ENCODE results near the gene PDE8B.

Gene PDE8B

DNA sequence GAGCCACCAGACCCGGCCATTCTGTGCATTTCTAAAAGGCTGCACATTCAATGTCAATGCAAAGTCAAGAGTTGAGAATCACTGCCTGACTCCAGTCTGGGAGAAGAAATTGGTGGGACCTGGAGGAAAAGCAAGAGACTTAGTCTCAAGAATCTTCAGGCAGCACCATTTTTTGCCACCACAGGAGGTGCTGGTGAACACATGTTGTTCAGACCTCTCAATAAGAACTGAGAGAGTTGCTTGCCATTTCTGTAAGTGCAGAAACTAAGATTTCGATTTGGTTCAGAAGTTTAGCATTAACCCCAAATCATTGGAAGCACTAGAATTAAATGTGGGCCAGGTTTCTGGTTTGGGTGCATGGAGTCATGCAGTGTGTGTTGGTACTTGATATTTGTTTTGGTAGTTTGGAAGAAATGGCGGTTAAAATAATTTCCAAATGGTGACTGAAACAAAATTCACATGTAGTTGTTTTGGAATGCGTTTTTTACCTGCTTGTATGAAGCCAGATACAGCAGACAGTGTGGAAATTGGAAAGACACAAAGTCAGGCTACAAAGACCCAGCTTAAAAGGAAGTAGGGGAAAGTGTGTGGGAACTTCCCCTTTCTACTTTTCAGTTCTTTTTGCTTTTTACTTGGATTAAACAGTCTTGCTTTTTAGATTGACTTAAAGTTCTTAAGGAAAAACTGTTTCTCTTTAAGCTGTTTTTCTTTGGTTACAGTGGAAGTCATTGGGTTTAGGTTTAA lies 20.4 kb downstream of the PDE8B start:
- Histone ChIP-seq H2AFZ (ENCODE audit: low read length) (no peak overlapping the region), H3K9me2 (replicated peaks; ENCODE audit: insufficient read depth, low read length) (no peaks in the 10 kb centered on the region), H3K4me2 (ENCODE audit: low read depth, low read length) (no peak overlapping the region), H3K4me3 (ENCODE audit: low read length) (no peak overlapping the region), H3K27ac (ENCODE audit: low read length) (no peak overlapping the region), H4K20me1 (ENCODE audit: insufficient read depth, low read length) (no peaks in the 10 kb centered on the region), H3K36me3 (replicated peaks; ENCODE audit: insufficient read depth, low read length) (no peaks in the 10 kb centered on the region), H3K27me3 (replicated peaks; ENCODE audit: insufficient read depth, low read length) (no peaks in the 10 kb centered on the region), H3F3A (ENCODE audit: insufficient read depth, low read length) (no peaks in the 10 kb centered on the region), H3K9me3 (replicated peaks; ENCODE audit: insufficient read depth, low read length) (no peaks in the 10 kb centered on the region), H3K4me1 (ENCODE audit: low read length) (no peaks in the 10 kb centered on the region), H3K79me2 (ENCODE audit: low read length) (no peaks in the 10 kb centered on the region), H3K9ac (ENCODE audit: low read length) (no peak overlapping the region)
- DNase-seq: no peak
- TF ChIP-seq EZH2 (optimal IDR thresholded peaks at IDR 0.05; ENCODE audit: low read depth, low read length): no peak
- no peak; the same call in 1 of the 2 replicates for TF ChIP-seq CTCF (IDR thresholded peaks at IDR 0.05; ENCODE audit: low read length)
- no peak for TF ChIP-seq EZH2phosphoT487 (IDR thresholded peaks at IDR 0.05; ENCODE audit: low read length)

DNA sequence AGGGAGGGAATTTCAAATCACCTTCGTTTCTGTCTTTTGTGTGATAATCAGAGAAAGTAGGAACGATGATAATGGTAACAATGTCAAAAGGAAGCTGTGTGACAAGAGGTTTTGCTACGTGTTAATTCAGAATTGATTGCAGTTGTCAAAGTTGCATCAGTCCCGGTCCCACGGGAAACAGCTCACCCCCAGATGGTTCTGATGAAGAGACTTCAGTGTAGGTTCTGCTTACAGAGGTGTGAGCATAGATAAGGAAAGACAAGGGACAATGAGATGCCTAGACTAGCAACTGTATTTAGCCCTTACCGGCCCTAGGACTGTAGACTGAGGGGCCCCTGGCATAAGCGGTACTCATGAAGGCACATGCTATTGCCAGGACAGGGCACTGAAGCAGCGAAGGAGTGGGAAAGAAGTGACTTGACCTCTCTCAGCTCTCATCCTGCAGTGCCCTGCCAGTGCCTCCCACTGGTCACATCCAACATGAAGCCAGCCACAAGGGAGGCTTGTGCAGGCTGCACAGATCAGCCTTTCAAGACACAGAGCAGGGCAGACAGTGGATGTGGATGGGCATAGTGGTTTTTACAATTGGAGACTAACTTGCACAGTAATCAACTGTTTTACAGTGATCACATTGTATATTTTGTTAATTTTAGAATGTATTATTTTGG lies 21.1 kb downstream of the PDE8B start:
- no peak overlapping the region for H3K4me2 ChIP-seq (ENCODE audit: low read depth, low read length)

DNA sequence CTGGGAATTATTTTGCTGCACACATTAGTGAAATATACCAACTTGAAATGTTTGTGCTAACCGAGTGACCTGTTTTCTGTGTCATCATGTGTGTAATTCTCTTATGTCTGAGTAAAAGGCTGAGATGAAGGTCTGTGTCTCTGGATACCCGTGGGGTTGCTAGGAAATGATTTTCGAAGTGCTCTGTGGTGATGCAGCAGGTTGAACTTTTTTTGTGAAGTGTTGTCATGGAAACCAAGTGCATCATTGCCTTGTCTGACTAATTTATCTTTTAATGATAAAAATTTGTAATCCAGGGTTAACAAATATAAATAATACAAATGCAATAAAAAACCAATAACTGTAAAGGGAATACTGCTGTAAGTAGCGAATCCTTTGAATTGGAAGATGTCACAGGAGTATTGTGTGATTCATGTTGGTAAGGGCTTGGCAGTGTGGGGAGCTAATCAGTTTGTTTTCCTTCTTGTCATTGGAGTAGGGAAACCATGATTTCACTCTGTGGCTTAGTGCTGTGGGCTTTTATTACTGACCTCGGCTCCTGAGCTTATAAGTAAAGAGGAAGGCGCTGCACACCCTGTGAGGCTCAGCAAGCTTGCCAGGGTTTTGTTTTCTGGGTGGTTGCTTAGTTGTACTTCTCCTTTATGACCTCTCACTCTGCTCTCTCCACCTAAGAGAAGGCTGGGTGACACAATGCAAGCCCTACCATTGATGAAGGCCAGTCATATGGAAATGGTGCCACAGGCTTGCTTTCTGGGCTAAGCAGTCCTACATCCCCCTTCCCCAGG lies 22.3 kb downstream of the PDE8B start:
- no peaks in the 10 kb centered on the region for H3K9me3 ChIP-seq (replicated peaks; ENCODE audit: insufficient read depth, low read length)

More for the DNA sequence above, 21.1 kb downstream of the PDE8B start:
- no peaks in the 10 kb centered on the region for H3K9me3 ChIP-seq (replicated peaks; ENCODE audit: insufficient read depth, low read length)
- no peak overlapping the region for H3K4me3 ChIP-seq (ENCODE audit: low read length)
- no peak overlapping the region for H3K27ac ChIP-seq (ENCODE audit: low read length)
- H3F3A ChIP-seq (ENCODE audit: insufficient read depth, low read length): no peaks in the 10 kb centered on the region
- no peaks in the 10 kb centered on the region for H3K79me2 ChIP-seq (ENCODE audit: low read length)
- no peaks in the 10 kb centered on the region for H3K9me2 ChIP-seq (replicated peaks; ENCODE audit: insufficient read depth, low read length)
- no peaks in the 10 kb centered on the region for H3K4me1 ChIP-seq (ENCODE audit: low read length)
- DNase-seq: no peak
- no peaks in the 10 kb centered on the region for H4K20me1 ChIP-seq (ENCODE audit: insufficient read depth, low read length)
- no peak overlapping the region for H3K9ac ChIP-seq (ENCODE audit: low read length)
- TF ChIP-seq CTCF (IDR thresholded peaks at IDR 0.05; ENCODE audit: low read length) (no peak), EZH2phosphoT487 (IDR thresholded peaks at IDR 0.05; ENCODE audit: low read length) (no peak), EZH2 (optimal IDR thresholded peaks at IDR 0.05; ENCODE audit: low read depth, low read length) (no peak)
- no peaks in the 10 kb centered on the region for H3K27me3 ChIP-seq (replicated peaks; ENCODE audit: insufficient read depth, low read length)
- no peak overlapping the region for H2AFZ ChIP-seq (ENCODE audit: low read length)
- no peaks in the 10 kb centered on the region for H3K36me3 ChIP-seq (replicated peaks; ENCODE audit: insufficient read depth, low read length)

More for the DNA sequence above, 22.3 kb downstream of the PDE8B start:
- Histone ChIP-seq H3K4me1 (ENCODE audit: low read length) (no peaks in the 10 kb centered on the region), H3K9me2 (replicated peaks; ENCODE audit: insufficient read depth, low read length) (no peaks in the 10 kb centered on the region), H3K36me3 (replicated peaks; ENCODE audit: insufficient read depth, low read length) (no peaks in the 10 kb centered on the region), H3K4me2 (ENCODE audit: low read depth, low read length) (no peak overlapping the region), H3K79me2 (ENCODE audit: low read length) (no peaks in the 10 kb centered on the region), H3F3A (ENCODE audit: insufficient read depth, low read length) (no peaks in the 10 kb centered on the region), H3K9ac (ENCODE audit: low read length) (no peak overlapping the region), H4K20me1 (ENCODE audit: insufficient read depth, low read length) (no peaks in the 10 kb centered on the region), H2AFZ (ENCODE audit: low read length) (no peak overlapping the region), H3K27me3 (replicated peaks; ENCODE audit: insufficient read depth, low read length) (no peaks in the 10 kb centered on the region), H3K27ac (ENCODE audit: low read length) (no peak overlapping the region), H3K4me3 (ENCODE audit: low read length) (no peak overlapping the region)
- DNase-seq: no peak
- TF ChIP-seq CTCF (IDR thresholded peaks at IDR 0.05; ENCODE audit: low read length) (no peak), EZH2phosphoT487 (IDR thresholded peaks at IDR 0.05; ENCODE audit: low read length) (no peak), EZH2 (optimal IDR thresholded peaks at IDR 0.05; ENCODE audit: low read depth, low read length) (no peak)

Measured in MM.1S (cell line).